Vagina (tissue), 2 donors: ENCODE data around the gene UBFD1. TPM values are rescaled to one million over a fixed set of nuclear protein-coding genes. Genes with fewer than 3 reads are reported as not detected.

Experiments
- DNase-seq, 2 donors: peaks; one replicate each; pipeline ENCODE4 v3.0.0-alpha.2; 2017; ENCODE audit errors: extremely low spot score in 2 of 2
- H3K27ac ChIP-seq: fragments of 200-600 bp; sonication (generic); one replicate; pipeline ENCODE4 v1.5.1; 2019
- H3K27me3 ChIP-seq: fragments of 200-600 bp; sonication (generic); one replicate; pipeline ENCODE4 v1.5.1; 2019
- H3K36me3 ChIP-seq, 2 donors: fragments of 200-600 bp; sonication (generic); one replicate each; pipeline ENCODE4 v1.5.1; 2017 to 2019
- H3K4me1 ChIP-seq: fragments of 200-600 bp; sonication (generic); one replicate; pipeline ENCODE4 v1.5.1; 2019
- H3K4me3 ChIP-seq, 2 donors: fragments of 200-600 bp; sonication (generic); 1 replicate in 1 of 2; 2 replicates in 1 of 2; pipeline ENCODE4 v1.5.1; 2016 to 2019
- H3K9me3 ChIP-seq: fragments of 200-600 bp; sonication (generic); one replicate; pipeline ENCODE4 v1.5.1; 2019
- CTCF ChIP-seq, 3 experiments: fragments of 450-650 bp in 2 of 3; fragments of 200-600 bp in 1 of 3; sonication (generic) in 1 of 3; IDR thresholded peaks; one replicate each; pipeline ENCODE4 v1.5.1; 2017 to 2019; ENCODE audit warnings: antibody characterized with exemption in 3 of 3, mild to moderate bottlenecking in 2 of 3, moderate library complexity in 2 of 3
- POLR2A ChIP-seq, 2 donors: fragments of 450-650 bp; IDR thresholded peaks; one replicate each; pipeline ENCODE4 v1.6.1; 2017; ENCODE audit warnings: antibody characterized with exemption in 2 of 2, mild to moderate bottlenecking in 2 of 2, moderate library complexity in 2 of 2
- POLR2AphosphoS5 ChIP-seq, 2 donors: sonication (generic); formaldehyde crosslinking; IDR thresholded peaks; one replicate each; pipeline ENCODE4 v1.9.0; 2017; ENCODE audit warnings: antibody characterized with exemption in 2 of 2, mild to moderate bottlenecking in 2 of 2, low read depth in 1 of 2; ENCODE audit not compliant: insufficient read depth in 1 of 2
- intact Hi-C: fragments of 100-400 bp; cut with DNase I; formaldehyde crosslinking; loops from one replicate; pipeline ENCODE4 v1.15.1; 2023
- total RNA-seq: library from RNA; depleted of rRNA; stranded (reverse); fragments of >200 nt; gene quantifications from one replicate; pipeline ENCODE4 v1.2.3, GENCODE V29; 2016

Gene UBFD1
- total RNA-seq, 1 donor from 2014 or later, result 57.2 TPM

GRCh38 chr16:23534868-23535860 is 22.4 kb upstream of the UBFD1 start:
- intact Hi-C loops, result no loop called here
- peaks cover 0 to 53% of the 10 kb centered on the region in 2 donors for H3K36me3 ChIP-seq

GRCh38 chr16:23535901-23536300 is 21.6 kb upstream of the UBFD1 start:
- Histone ChIP-seq H3K4me3 (no peak overlapping the region), H3K27me3 (no peaks in the 10 kb centered on the region), H3K27ac (no peak overlapping the region), H3K36me3 (peaks cover 0 to 56% of the 10 kb centered on the region in 2 donors), H3K4me1 (no peaks in the 10 kb centered on the region), H3K9me3 (no peaks in the 10 kb centered on the region)
- DNase-seq, result no peak
- intact Hi-C loops, result no loop called here
- TF ChIP-seq CTCF (IDR thresholded peaks at IDR 0.05) (no peak), POLR2A (IDR thresholded peaks at IDR 0.05) (no peak), POLR2AphosphoS5 (IDR thresholded peaks at IDR 0.05; ENCODE audit: insufficient read depth in 1 of 2, low read depth in 1 of 2) (no peak)

More at GRCh38 chr16:23534868-23535860, 22.4 kb upstream of the UBFD1 start:
- Histone ChIP-seq H3K4me1 (no peaks in the 10 kb centered on the region), H3K9me3 (no peaks in the 10 kb centered on the region), H3K4me3 (no peak overlapping the region), H3K27me3 (no peaks in the 10 kb centered on the region), H3K27ac (no peak overlapping the region)
- TF ChIP-seq POLR2AphosphoS5 (IDR thresholded peaks at IDR 0.05; ENCODE audit: insufficient read depth in 1 of 2, low read depth in 1 of 2) (no peak), CTCF (IDR thresholded peaks at IDR 0.05) (no peak), POLR2A (IDR thresholded peaks at IDR 0.05) (no peak)
- no peak for DNase-seq

DNA sequence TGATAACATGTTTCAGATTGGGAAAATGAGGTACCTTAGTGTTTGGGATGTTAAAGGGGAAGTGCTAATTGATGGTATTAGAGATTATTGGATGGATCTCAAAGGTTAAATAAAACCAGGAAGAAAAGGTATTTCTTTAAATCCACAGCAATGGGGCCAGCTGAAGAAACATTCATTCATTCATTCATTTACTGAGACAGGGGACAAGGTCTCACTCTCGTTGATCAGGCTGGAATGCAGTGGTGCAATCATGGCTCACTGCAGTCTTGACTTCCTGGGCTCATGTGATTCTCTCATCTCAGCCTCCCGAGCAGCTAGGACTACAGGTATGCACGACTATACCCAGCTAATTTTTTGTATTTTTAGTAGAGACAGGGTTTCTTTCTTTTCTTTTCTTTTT is 20.1 kb upstream of the UBFD1 start:
- Histone ChIP-seq H3K9me3 (no peaks in the 10 kb centered on the region), H3K27me3 (no peaks in the 10 kb centered on the region), H3K36me3 (peaks cover 0 to 61% of the 10 kb centered on the region in 2 donors), H3K4me3 (no peak overlapping the region), H3K4me1 (no peaks in the 10 kb centered on the region), H3K27ac (no peak overlapping the region)
- TF ChIP-seq CTCF (IDR thresholded peaks at IDR 0.05) (no peak), POLR2A (IDR thresholded peaks at IDR 0.05) (no peak)
- no peak for DNase-seq
- intact Hi-C loops, result no loop called here

GRCh38 chr16:23538919-23539278 is 18.6 kb upstream of the UBFD1 start:
- Histone ChIP-seq H3K4me3 (no peak overlapping the region), H3K9me3 (no peaks in the 10 kb centered on the region)

More at GRCh38 chr16:23538919-23539278, 18.6 kb upstream of the UBFD1 start:
- no peaks in the 10 kb centered on the region for H3K4me1 ChIP-seq
- H3K27ac ChIP-seq, result no peak overlapping the region
- TF ChIP-seq POLR2AphosphoS5 (IDR thresholded peaks at IDR 0.05; ENCODE audit: insufficient read depth in 1 of 2, low read depth in 1 of 2), result no peak
- TF ChIP-seq CTCF (IDR thresholded peaks at IDR 0.05), result no peak
- no peak for TF ChIP-seq POLR2A (IDR thresholded peaks at IDR 0.05)
- intact Hi-C loops, result no loop called here
- DNase-seq, result no peak
- peaks cover 0 to 58% of the 10 kb centered on the region in 2 donors for H3K36me3 ChIP-seq
- H3K27me3 ChIP-seq, result no peaks in the 10 kb centered on the region
